GM12878 (cell line): ENCODE data around the gene SLC12A7. TPM values are rescaled to one million over a fixed set of nuclear protein-coding genes. Genes with fewer than 3 reads are reported as not detected.

ENCODE experiments used
- ATAC-seq: fragments of 200-7000 bp; cut with Tn5 transposase; 3 replicates; pipeline ENCODE4 v1.9.1; 2020; ENCODE audit warnings: mild to moderate bottlenecking, moderate library complexity
- BruUV-seq: library from RNA; stranded (reverse); fragments of 400-500 nt; replicated peaks from 2 replicates; lab custom pipeline; 2021; lab: Mats Ljungman, UMichigan
- CTCF ChIA-PET: fragments of 300-600 bp; sonication (Branson Sonifier 250); formaldehyde crosslinking; extraction: SDS; loops from one replicate; lab custom pipeline; 2021; ENCODE audit warnings: inconsistent platforms; lab: Yijun Ruan, JAX
- POLR2A ChIA-PET: fragments of 350-600 bp; formaldehyde crosslinking; extraction: SDS; loops from one replicate; lab custom pipeline; 2021; ENCODE audit warnings: inconsistent platforms; lab: Charles Lee
- RAD21 ChIA-PET: fragments of 300-600 bp; sonication (Branson Sonifier 250); formaldehyde crosslinking; loops from one replicate; lab custom pipeline; 2023; ENCODE audit warnings: antibody characterized with exemption; ENCODE audit not compliant: unreplicated experiment; lab: Charles Lee
- SMC1A ChIA-PET: fragments of 300-600 bp; sonication (Branson Sonifier 250); formaldehyde crosslinking; loops from one replicate; lab custom pipeline; 2023; ENCODE audit not compliant: unreplicated experiment, uncharacterized antibody; lab: Charles Lee
- DNase-seq: peaks from one replicate; pipeline ENCODE4 v3.0.0-alpha.2; 2011; ENCODE audit warnings: low read depth, low spot score
- FAIRE-seq: peaks from 3 replicates; lab custom pipeline; 2011; peaks lifted over from hg19 to GRCh38; lab: Jason Lieb, UNC
- H2AFZ ChIP-seq: 2 replicates; pipeline ENCODE4 v1.6.0; 2011; ENCODE audit warnings: low read depth, low read length, control low read depth; ENCODE audit not compliant: control insufficient read depth
- H3K27ac ChIP-seq: 2 replicates; pipeline ENCODE4 v1.5.1; 2011; ENCODE audit warnings: control low read depth; ENCODE audit not compliant: control insufficient read depth, insufficient read depth
- H3K27me3 ChIP-seq, 2 experiments: replicated peaks in 1 of 2; 2 replicates each; pipeline versions ENCODE4 v1.6.0 to v1.6.1; 2011; ENCODE audit warnings: low read length in 1 of 2; ENCODE audit not compliant: control insufficient read depth in 2 of 2, insufficient read depth in 2 of 2
- H3K36me3 ChIP-seq, 2 experiments: 2 replicates each; pipeline ENCODE4 v1.5.1; 2011; ENCODE audit warnings: low read length in 1 of 2; ENCODE audit not compliant: control insufficient read depth in 2 of 2, insufficient read depth in 2 of 2
- H3K4me1 ChIP-seq: 2 replicates; pipeline ENCODE4 v1.6.1; 2011; ENCODE audit warnings: mild to moderate bottlenecking, low read length, moderate library complexity, mixed read lengths; ENCODE audit not compliant: control insufficient read depth, insufficient read depth
- H3K4me2 ChIP-seq: 2 replicates; pipeline ENCODE4 v1.6.0; 2011; ENCODE audit warnings: control low read depth; ENCODE audit not compliant: control insufficient read depth, insufficient read depth
- H3K4me3 ChIP-seq: fragments of 200-600 bp; sonication (generic); 2 replicates; pipeline ENCODE4 v1.5.1; 2016
- H3K79me2 ChIP-seq: 2 replicates; pipeline ENCODE4 v1.6.0; 2011; ENCODE audit warnings: low read length; ENCODE audit not compliant: control insufficient read depth, insufficient read depth
- H3K9ac ChIP-seq: 2 replicates; pipeline ENCODE4 v1.8.0; 2011; ENCODE audit warnings: low read length, control low read depth, mixed read lengths; ENCODE audit not compliant: control insufficient read depth, insufficient read depth
- H3K9me3 ChIP-seq: replicated peaks from 3 replicates; pipeline ENCODE4 v1.5.1; 2011; ENCODE audit warnings: mild to moderate bottlenecking, low read length; ENCODE audit not compliant: control insufficient read depth, insufficient read depth
- H4K20me1 ChIP-seq: 2 replicates; pipeline ENCODE4 v1.6.0; 2011; ENCODE audit not compliant: control insufficient read depth, insufficient read depth
- BCL11A ChIP-seq: IDR thresholded peaks from 2 replicates; pipeline ENCODE4 v1.6.1; 2011; ENCODE audit warnings: low read depth, low read length
- GATAD2B ChIP-seq: fragments of 450-650 bp; conservative IDR thresholded peaks from 2 replicates; pipeline ENCODE4 v1.6.1; 2017; ENCODE audit warnings: low read depth, mild to moderate bottlenecking, moderate library complexity
- KLF5 ChIP-seq: fragments of 450-650 bp; IDR thresholded peaks from 2 replicates; pipeline ENCODE4 v1.6.1; 2014; ENCODE audit warnings: mild to moderate bottlenecking; ENCODE audit not compliant: partially characterized antibody
- MEF2A ChIP-seq: IDR thresholded peaks from 2 replicates; pipeline ENCODE4 v1.6.1; 2011; ENCODE audit warnings: low read depth, mild to moderate bottlenecking, low read length, moderate library complexity; ENCODE audit not compliant: insufficient read depth
- PBX3 ChIP-seq: IDR thresholded peaks from 2 replicates; pipeline ENCODE4 v1.6.1; 2011; ENCODE audit warnings: mild to moderate bottlenecking, low read depth, low read length, moderate library complexity; ENCODE audit not compliant: insufficient replicate concordance
- RFX5 ChIP-seq: IDR thresholded peaks from 2 replicates; pipeline ENCODE4 v1.6.1; 2011; ENCODE audit warnings: low read depth, low read length, improper control_type of control experiment
- SIX5 ChIP-seq: IDR thresholded peaks from 2 replicates; pipeline ENCODE4 v1.6.1; 2011; ENCODE audit warnings: mild to moderate bottlenecking, low read depth, low read length, moderate library complexity; ENCODE audit not compliant: severe bottlenecking
- WRNIP1 ChIP-seq: IDR thresholded peaks from 2 replicates; pipeline ENCODE4 v1.6.1; 2011; ENCODE audit warnings: low read depth, low read length, improper control_type of control experiment, borderline replicate concordance
- ZBTB4 ChIP-seq: fragments of 450-650 bp; formaldehyde crosslinking; IDR thresholded peaks from 2 replicates; pipeline ENCODE4 v1.4.0; 2022; ENCODE audit warnings: mild to moderate bottlenecking, moderate library complexity
- ZNF207 ChIP-seq: fragments of 450-650 bp; IDR thresholded peaks from 2 replicates; pipeline ENCODE4 v1.6.1; 2014; ENCODE audit warnings: antibody characterized with exemption, mild to moderate bottlenecking, borderline replicate concordance
- ZZZ3 ChIP-seq: IDR thresholded peaks from 2 replicates; pipeline ENCODE4 v1.6.1; 2011; ENCODE audit warnings: low read depth; ENCODE audit not compliant: control insufficient read depth, insufficient read length
- WGBS: methylation state at CpG from one replicate; pipeline ENCODE4 v1.1.6; 2016; ENCODE audit warnings: low lambda C conversion rate; ENCODE audit not compliant: insufficient replicate concordance, insufficient coverage; ENCODE audit errors: missing lambda C conversion rate; 5-methylcytosine and 5-hydroxymethylcytosine counted together
- in situ Hi-C: fragments of 300-500 bp; cut with MboI; formaldehyde crosslinking; loops from 9 replicates; pipeline ENCODE4 v1.14.3; 2018; ENCODE audit warnings: mixed read lengths
- intact Hi-C: fragments of 100-400 bp; cut with micrococcal nuclease; formaldehyde crosslinking; loops from one replicate; pipeline ENCODE4 v1.14.2; 2022; ENCODE audit not compliant: unreplicated experiment
- polyA plus RNA-seq, 11 experiments: library from polyadenylated mRNA; depleted of rRNA in 4 of 11; unstranded in 6 of 11; stranded (reverse) in 5 of 11; fragments of >200 nt; fragmentation: Nextera tagmentation in 4 of 11; fragmentation: Illumina TruSeq in 1 of 11; extraction: Ambion mirVana in 4 of 11; extraction: Trizol in 1 of 11; gene quantifications; 1 replicate in 1 of 11; 2 replicates in 10 of 11; pipeline versions ENCODE4 v1.2.1 to v1.2.3, GENCODE V29; 2011 to 2016; ENCODE audit warnings: inconsistent platforms in 2 of 11, missing spikeins in 2 of 11, low read depth in 1 of 11
- total RNA-seq, 4 experiments: library from RNA; depleted of rRNA in 3 of 4; stranded (reverse); fragments of >200 nt in 3 of 4; fragmentation: Illumina TruSeq in 1 of 4; extraction: Trizol in 1 of 4; gene quantifications; 2 replicates each; pipeline versions ENCODE4 v1.2.1 to v1.2.3, GENCODE V29; 2013 to 2021

The SLC12A7 gene
- total and polyA plus RNA-seq, 10 of the 15 experiments (the other 5 are each of a cell fraction or from before 2014, with no cell fraction given): 0.10 to 10.0 (median 2.9) TPM

- DNase-seq (no peak), ATAC-seq (no peak), FAIRE-seq (no peak)
- no TSS peak for BruUV-seq
- Histone ChIP-seq H3K4me3 (no peak overlapping the region), H2AFZ (no peak overlapping the region), H3K79me2 (no peaks in the 10 kb centered on the region), H3K4me1 (no peaks in the 10 kb centered on the region), H3K9me3 (no peaks in the 10 kb centered on the region), H3K27ac (no peak overlapping the region), H3K36me3 (no peaks in the 10 kb centered on the region), H3K27me3 (no peaks in the 10 kb centered on the region), H3K4me2 (no peak overlapping the region), H4K20me1 (no peaks in the 10 kb centered on the region), H3K9ac (no peak overlapping the region)
- ChIA-PET CTCF (no interaction called here), SMC1A (no interaction called here), POLR2A (no interaction called here), RAD21 (no interaction called here)
- in situ Hi-C loops (no loop called here), intact Hi-C loops (no loop called here)
- TF ChIP-seq ZZZ3 (no peak), GATAD2B (no peak), PBX3 (no peak), MEF2A (no peak), BCL11A (no peak), KLF5 (no peak), RFX5 (no peak), ZNF207 (no peak), WRNIP1 (no peak), SIX5 (no peak), ZBTB4 (CRISPR knock-in tag) (no peak)
- 68% methylated on average over 31 of the region's 40 CpGs for WGBS
These were observed 36.9 kb downstream of the SLC12A7 start for GRCh38 chr5:1074816-1075554.
